ENCODE data around the gene PSMC3IP.

Gene PSMC3IP

GRCh38 chr17:42590886-42591285 is 13.4 kb upstream of the PSMC3IP start:
- ChIA-PET POLR2A (no interaction called here), CTCF (interaction anchor here (0.6 to 2.7 kb wide), 3 partner anchors 12 to 289 kb away, joined by 3 to 20 read pairs (median 4); partner anchors contain the start of gene PSMC3IP)
- H3K27ac ChIP-seq (ENCODE audit: extremely low read depth, low read depth, low read length), result no peak overlapping the region
- no peak overlapping the region for H3K4me3 ChIP-seq (ENCODE audit: low read depth, low read length)
- TF ChIP-seq, protein P1, sequence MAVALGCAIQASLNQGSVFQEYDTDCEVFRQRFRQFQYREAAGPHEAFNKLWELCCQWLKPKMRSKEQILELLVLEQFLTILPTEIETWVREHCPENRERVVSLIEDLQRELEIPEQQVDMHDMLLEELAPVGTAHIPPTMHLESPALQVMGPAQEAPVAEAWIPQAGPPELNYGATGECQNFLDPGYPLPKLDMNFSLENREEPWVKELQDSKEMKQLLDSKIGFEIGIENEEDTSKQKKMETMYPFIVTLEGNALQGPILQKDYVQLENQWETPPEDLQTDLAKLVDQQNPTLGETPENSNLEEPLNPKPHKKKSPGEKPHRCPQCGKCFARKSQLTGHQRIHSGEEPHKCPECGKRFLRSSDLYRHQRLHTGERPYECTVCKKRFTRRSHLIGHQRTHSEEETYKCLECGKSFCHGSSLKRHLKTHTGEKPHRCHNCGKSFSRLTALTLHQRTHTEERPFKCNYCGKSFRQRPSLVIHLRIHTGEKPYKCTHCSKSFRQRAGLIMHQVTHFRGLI (tag by site-specific recombination; IDR thresholded peaks at IDR 0.05), result no peak
- TF ChIP-seq ZNF10 (tag by site-specific recombination; IDR thresholded peaks at IDR 0.05), result no peak
- no peak for TF ChIP-seq ZNF561 (tag by site-specific recombination; IDR thresholded peaks at IDR 0.05; ENCODE audit: borderline replicate concordance)
- TF ChIP-seq ZNF580 (tag by site-specific recombination; IDR thresholded peaks at IDR 0.05), result no peak
- no peak for TF ChIP-seq ZSCAN30 (tag by site-specific recombination; IDR thresholded peaks at IDR 0.05)
- no peak for TF ChIP-seq ZNF19 (tag by site-specific recombination; IDR thresholded peaks at IDR 0.05; ENCODE audit: low read depth)
- TF ChIP-seq, protein P2, sequence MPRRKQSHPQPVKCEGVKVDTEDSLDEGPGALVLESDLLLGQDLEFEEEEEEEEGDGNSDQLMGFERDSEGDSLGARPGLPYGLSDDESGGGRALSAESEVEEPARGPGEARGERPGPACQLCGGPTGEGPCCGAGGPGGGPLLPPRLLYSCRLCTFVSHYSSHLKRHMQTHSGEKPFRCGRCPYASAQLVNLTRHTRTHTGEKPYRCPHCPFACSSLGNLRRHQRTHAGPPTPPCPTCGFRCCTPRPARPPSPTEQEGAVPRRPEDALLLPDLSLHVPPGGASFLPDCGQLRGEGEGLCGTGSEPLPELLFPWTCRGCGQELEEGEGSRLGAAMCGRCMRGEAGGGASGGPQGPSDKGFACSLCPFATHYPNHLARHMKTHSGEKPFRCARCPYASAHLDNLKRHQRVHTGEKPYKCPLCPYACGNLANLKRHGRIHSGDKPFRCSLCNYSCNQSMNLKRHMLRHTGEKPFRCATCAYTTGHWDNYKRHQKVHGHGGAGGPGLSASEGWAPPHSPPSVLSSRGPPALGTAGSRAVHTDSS (tag by site-specific recombination; IDR thresholded peaks at IDR 0.05), result no peak
- peaks cover 42 to 68% of the 10 kb centered on the region in 2 experiments for H3K36me3 ChIP-seq (ENCODE audit: control insufficient read depth in 2 of 2, insufficient read depth in 1 of 2, low read length in 2 of 2)
- H3K9me3 ChIP-seq (ENCODE audit: control insufficient read depth, insufficient read depth, low read depth, low read length), result no peaks in the 10 kb centered on the region
- H3K4me1 ChIP-seq (ENCODE audit: control insufficient read depth, insufficient read depth, low read length), result no peaks in the 10 kb centered on the region

DNA sequence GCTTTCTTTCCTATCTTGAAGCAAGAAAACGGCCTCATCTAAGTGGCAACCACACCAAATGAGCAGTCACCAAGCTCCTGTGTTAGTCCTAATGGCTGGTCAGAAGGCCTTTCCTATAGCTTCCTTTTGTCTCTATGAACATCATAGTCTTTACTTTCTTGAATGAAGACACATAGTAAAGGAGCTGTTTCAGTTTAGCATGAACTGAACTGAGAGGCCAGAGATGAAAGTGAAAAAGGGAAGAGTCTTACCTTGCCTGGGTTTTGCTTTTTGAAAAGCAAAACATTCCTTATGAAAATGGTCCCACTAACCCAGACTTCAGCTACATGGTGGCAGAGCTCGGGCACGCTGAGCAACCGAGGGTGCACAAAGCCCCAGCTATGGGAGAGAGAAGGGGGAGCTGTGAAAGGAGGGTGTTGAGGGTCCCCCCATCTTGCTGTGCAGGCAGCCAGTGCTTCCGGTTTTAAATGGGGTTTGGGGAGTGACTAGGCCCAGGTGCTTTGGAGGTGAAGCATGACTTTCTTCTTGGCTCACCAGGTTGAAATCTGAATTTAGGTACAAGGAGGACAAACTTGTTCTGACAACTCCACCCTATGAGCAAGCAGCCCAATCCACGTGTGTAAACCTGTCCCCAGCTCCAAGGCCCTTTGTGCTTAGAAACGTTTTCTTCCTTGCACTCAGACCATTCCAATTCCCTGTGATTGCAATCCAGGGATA is 9.1 kb upstream of the PSMC3IP start:
- POLR2A ChIA-PET, result interaction anchor here (0.9 to 1.8 kb wide), 2 partner anchors 8 to 23 kb away, joined by 4 to 5 read pairs; partner anchors contain the start of genes RETREG3 and TUBG1
- CTCF ChIA-PET, result interaction anchor here (0.6 to 1.7 kb wide), 5 partner anchors 9 to 238 kb away, joined by 3 to 9 read pairs (median 3); partner anchors contain the start of gene PSMC3IP
- H3K27ac ChIP-seq (ENCODE audit: extremely low read depth, low read depth, low read length), result no peak overlapping the region
- TF ChIP-seq PATZ1 (tag by site-specific recombination; IDR thresholded peaks at IDR 0.05), result no peak
- TF ChIP-seq EGR2 (tag by site-specific recombination; IDR thresholded peaks at IDR 0.05; ENCODE audit: low read depth), result no peak
- 0 out of 2 replicates have a peak, but pooled peaks have one; percentile 17 for TF ChIP-seq PRDM1 (tag by site-specific recombination; IDR thresholded peaks at IDR 0.05)
- no peak for TF ChIP-seq ZNF140 (tag by site-specific recombination; IDR thresholded peaks at IDR 0.05)
- H3K4me1 ChIP-seq (ENCODE audit: control insufficient read depth, insufficient read depth, low read length), result no peaks in the 10 kb centered on the region
- no peaks in the 10 kb centered on the region for H3K9me3 ChIP-seq (ENCODE audit: control insufficient read depth, insufficient read depth, low read depth, low read length)
- H3K4me3 ChIP-seq (ENCODE audit: low read depth, low read length), result no peak overlapping the region
- H3K36me3 ChIP-seq (ENCODE audit: control insufficient read depth in 2 of 2, insufficient read depth in 1 of 2, low read length in 2 of 2), result peaks cover 52 to 100% of the 10 kb centered on the region in 2 experiments

DNA sequence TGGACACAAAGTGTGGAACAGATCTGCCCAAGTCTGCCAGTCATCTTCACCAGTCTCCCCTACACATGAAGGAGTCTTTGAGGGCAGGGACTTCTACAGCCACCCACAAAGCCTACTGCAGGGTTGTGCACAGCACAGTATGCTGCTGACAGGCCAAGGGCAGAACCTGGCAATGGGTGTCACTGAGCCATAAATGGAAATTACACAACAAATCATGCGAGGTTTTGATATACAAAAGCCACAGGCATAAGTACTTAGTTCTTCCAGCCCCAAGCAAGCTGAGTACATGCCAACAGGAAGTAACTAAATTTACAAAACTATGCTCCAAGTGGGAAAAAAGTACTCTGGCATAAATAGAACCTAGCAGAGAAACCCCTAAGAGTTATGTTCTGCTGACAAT is 7.8 kb upstream of the PSMC3IP start:
- H3K4me3 ChIP-seq (ENCODE audit: low read depth, low read length), result no peak overlapping the region
- H3K9me3 ChIP-seq (ENCODE audit: control insufficient read depth, insufficient read depth, low read depth, low read length), result no peaks in the 10 kb centered on the region
- no peaks in the 10 kb centered on the region for H3K4me1 ChIP-seq (ENCODE audit: control insufficient read depth, insufficient read depth, low read length)
- CTCF ChIA-PET, result interaction anchor here (1.7 kb wide), 1 partner anchor 8 kb away, joined by 9 read pairs; the partner anchor contains the start of gene PSMC3IP
- POLR2A ChIA-PET, result interaction anchor here (0.6 to 1.8 kb wide), 2 partner anchors 24 to 72 kb away, joined by 4 to 5 read pairs; partner anchors contain the start of genes RETREG3 and TUBG1
- H3K27ac ChIP-seq (ENCODE audit: extremely low read depth, low read depth, low read length), result no peak overlapping the region
- H3K36me3 ChIP-seq (ENCODE audit: control insufficient read depth in 2 of 2, insufficient read depth in 1 of 2, low read length in 2 of 2), result peaks cover 44 to 97% of the 10 kb centered on the region in 2 experiments
- no peak for TF ChIP-seq ZNF426 (tag by site-specific recombination; IDR thresholded peaks at IDR 0.05)
- no peak for TF ChIP-seq ZNF324 (tag by site-specific recombination; IDR thresholded peaks at IDR 0.05)
- no peak for TF ChIP-seq ZNF138 (tag by site-specific recombination; IDR thresholded peaks at IDR 0.05; ENCODE audit: borderline replicate concordance)
- TF ChIP-seq, protein P3, sequence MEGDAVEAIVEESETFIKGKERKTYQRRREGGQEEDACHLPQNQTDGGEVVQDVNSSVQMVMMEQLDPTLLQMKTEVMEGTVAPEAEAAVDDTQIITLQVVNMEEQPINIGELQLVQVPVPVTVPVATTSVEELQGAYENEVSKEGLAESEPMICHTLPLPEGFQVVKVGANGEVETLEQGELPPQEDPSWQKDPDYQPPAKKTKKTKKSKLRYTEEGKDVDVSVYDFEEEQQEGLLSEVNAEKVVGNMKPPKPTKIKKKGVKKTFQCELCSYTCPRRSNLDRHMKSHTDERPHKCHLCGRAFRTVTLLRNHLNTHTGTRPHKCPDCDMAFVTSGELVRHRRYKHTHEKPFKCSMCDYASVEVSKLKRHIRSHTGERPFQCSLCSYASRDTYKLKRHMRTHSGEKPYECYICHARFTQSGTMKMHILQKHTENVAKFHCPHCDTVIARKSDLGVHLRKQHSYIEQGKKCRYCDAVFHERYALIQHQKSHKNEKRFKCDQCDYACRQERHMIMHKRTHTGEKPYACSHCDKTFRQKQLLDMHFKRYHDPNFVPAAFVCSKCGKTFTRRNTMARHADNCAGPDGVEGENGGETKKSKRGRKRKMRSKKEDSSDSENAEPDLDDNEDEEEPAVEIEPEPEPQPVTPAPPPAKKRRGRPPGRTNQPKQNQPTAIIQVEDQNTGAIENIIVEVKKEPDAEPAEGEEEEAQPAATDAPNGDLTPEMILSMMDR (tag by site-specific recombination; IDR thresholded peaks at IDR 0.05), result no peak
- no peak for TF ChIP-seq ZNF548 (tag by site-specific recombination; IDR thresholded peaks at IDR 0.05)
- TF ChIP-seq ZIC2 (tag by site-specific recombination; IDR thresholded peaks at IDR 0.05), result 0 out of 2 replicates have a peak, but pooled peaks have one; percentile 5
- TF ChIP-seq, protein P4, sequence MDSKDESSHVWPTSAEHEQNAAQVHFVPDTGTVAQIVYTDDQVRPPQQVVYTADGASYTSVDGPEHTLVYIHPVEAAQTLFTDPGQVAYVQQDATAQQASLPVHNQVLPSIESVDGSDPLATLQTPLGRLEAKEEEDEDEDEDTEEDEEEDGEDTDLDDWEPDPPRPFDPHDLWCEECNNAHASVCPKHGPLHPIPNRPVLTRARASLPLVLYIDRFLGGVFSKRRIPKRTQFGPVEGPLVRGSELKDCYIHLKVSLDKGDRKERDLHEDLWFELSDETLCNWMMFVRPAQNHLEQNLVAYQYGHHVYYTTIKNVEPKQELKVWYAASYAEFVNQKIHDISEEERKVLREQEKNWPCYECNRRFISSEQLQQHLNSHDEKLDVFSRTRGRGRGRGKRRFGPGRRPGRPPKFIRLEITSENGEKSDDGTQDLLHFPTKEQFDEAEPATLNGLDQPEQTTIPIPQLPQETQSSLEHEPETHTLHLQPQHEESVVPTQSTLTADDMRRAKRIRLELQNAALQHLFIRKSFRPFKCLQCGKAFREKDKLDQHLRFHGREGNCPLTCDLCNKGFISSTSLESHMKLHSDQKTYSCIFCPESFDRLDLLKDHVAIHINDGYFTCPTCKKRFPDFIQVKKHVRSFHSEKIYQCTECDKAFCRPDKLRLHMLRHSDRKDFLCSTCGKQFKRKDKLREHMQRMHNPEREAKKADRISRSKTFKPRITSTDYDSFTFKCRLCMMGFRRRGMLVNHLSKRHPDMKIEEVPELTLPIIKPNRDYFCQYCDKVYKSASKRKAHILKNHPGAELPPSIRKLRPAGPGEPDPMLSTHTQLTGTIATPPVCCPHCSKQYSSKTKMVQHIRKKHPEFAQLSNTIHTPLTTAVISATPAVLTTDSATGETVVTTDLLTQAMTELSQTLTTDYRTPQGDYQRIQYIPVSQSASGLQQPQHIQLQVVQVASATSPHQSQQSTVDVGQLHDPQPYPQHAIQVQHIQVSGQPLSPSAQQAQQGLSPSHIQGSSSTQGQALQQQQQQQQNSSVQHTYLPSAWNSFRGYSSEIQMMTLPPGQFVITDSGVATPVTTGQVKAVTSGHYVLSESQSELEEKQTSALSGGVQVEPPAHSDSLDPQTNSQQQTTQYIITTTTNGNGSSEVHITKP (tag by site-specific recombination; IDR thresholded peaks at IDR 0.05), result no peak
- no peak for TF ChIP-seq KLF9 (tag by site-specific recombination; IDR thresholded peaks at IDR 0.05; ENCODE audit: low read depth)
